H1 (cell line): ENCODE data around the gene KLHL29. TPM values are rescaled to one million over a fixed set of nuclear protein-coding genes. Genes with fewer than 3 reads are reported as not detected.
A peak's percentile ranks its signal among the peaks of the same experiment; 100 is the strongest.

Experiments
- CTCF ChIA-PET: fragments of 300-600 bp; sonication (Branson Sonifier 250); formaldehyde crosslinking; loops from one replicate; lab custom pipeline; 2021; ENCODE audit not compliant: partially characterized antibody; lab: Charles Lee
- POLR2A ChIA-PET: fragments of 300-600 bp; sonication (Branson Sonifier 250); formaldehyde crosslinking; loops from one replicate; lab custom pipeline; 2021; ENCODE audit warnings: inconsistent platforms; ENCODE audit not compliant: partially characterized antibody; lab: Charles Lee
- DNase-seq, 2 experiments: peaks; one replicate each; pipeline versions ENCODE4 v3.0.0 to v3.0.0-alpha.2; 2010 to 2022; ENCODE audit warnings: low spot score in 2 of 2, low read depth in 1 of 2, mixed read lengths in 1 of 2
- FAIRE-seq: peaks from 2 replicates; lab custom pipeline; 2011; peaks lifted over from hg19 to GRCh38; lab: Jason Lieb, UNC
- H2AFZ ChIP-seq: 2 replicates; pipeline ENCODE4 v1.8.1; 2012; ENCODE audit warnings: low read length, inconsistent platforms
- H2AK5ac ChIP-seq: 2 replicates; pipeline ENCODE4 v1.6.1; 2013; ENCODE audit warnings: low read depth, low read length
- H2BK120ac ChIP-seq: replicated peaks from 2 replicates; pipeline ENCODE3; 2013; ENCODE audit warnings: low read depth, low read length, inconsistent platforms
- H2BK12ac ChIP-seq: 2 replicates; pipeline ENCODE4 v1.6.1; 2013; ENCODE audit warnings: low read depth, low read length
- H2BK15ac ChIP-seq: 2 replicates; pipeline ENCODE4 v1.6.1; 2013; ENCODE audit warnings: low read length
- H2BK20ac ChIP-seq: 2 replicates; pipeline ENCODE4 v1.6.1; 2013; ENCODE audit warnings: low read length
- H2BK5ac ChIP-seq: 2 replicates; pipeline ENCODE4 v1.6.1; 2013; ENCODE audit warnings: low read depth, low read length
- H3K14ac ChIP-seq: 2 replicates; pipeline ENCODE4 v1.6.1; 2013; ENCODE audit warnings: inconsistent platforms; ENCODE audit not compliant: insufficient read length
- H3K18ac ChIP-seq: 2 replicates; pipeline ENCODE4 v1.6.1; 2013; ENCODE audit warnings: low read length; ENCODE audit errors: extremely low read depth
- H3K23ac ChIP-seq: 2 replicates; pipeline ENCODE4 v1.6.1; 2013; ENCODE audit warnings: inconsistent platforms; ENCODE audit not compliant: insufficient read length
- H3K23me2 ChIP-seq: 2 replicates; pipeline ENCODE4 v1.6.1; 2013; ENCODE audit warnings: low read depth, low read length
- H3K27ac ChIP-seq: 2 replicates; pipeline ENCODE4 v1.6.1; 2011; ENCODE audit warnings: low read depth, low read length, inconsistent platforms
- H3K27me3 ChIP-seq, 4 experiments: replicated peaks in 1 of 4; 1 replicate in 1 of 4; 2 replicates in 3 of 4; pipeline versions ENCODE4 v1.6.1 to v1.8.1; 2011 to 2013; ENCODE audit warnings: low read length in 3 of 4, mild to moderate bottlenecking in 3 of 4, inconsistent platforms in 2 of 4, mixed read lengths in 2 of 4, moderate library complexity in 1 of 4; ENCODE audit not compliant: control insufficient read depth in 3 of 4, insufficient read depth in 3 of 4; ENCODE audit errors: extremely low read depth in 1 of 4
- H3K36me3 ChIP-seq, 4 experiments: 2 replicates each; pipeline versions ENCODE4 v1.6.1 to v1.8.1; 2011 to 2013; ENCODE audit warnings: mild to moderate bottlenecking in 4 of 4, low read length in 3 of 4, moderate library complexity in 2 of 4, control low read depth in 1 of 4, inconsistent platforms in 1 of 4; ENCODE audit not compliant: insufficient read depth in 4 of 4, control insufficient read depth in 2 of 4
- H3K4ac ChIP-seq: replicated peaks from 2 replicates; pipeline ENCODE3; 2013; ENCODE audit warnings: low read length, low read depth, mixed read lengths, inconsistent platforms; ENCODE audit not compliant: insufficient read length
- H3K4me1 ChIP-seq, 4 experiments: replicated peaks in 1 of 4; 1 replicate in 1 of 4; 2 replicates in 3 of 4; pipeline versions ENCODE4 v1.6.1 to v1.8.1; 2011 to 2013; ENCODE audit warnings: low read length in 3 of 4, inconsistent platforms in 2 of 4, mixed read lengths in 1 of 4; ENCODE audit not compliant: insufficient read depth in 4 of 4, control insufficient read depth in 3 of 4
- H3K4me2 ChIP-seq, 2 experiments: 2 replicates each; pipeline versions ENCODE4 v1.6.1 to v1.8.1; 2011 to 2013; ENCODE audit warnings: low read depth in 2 of 2, low read length in 2 of 2, control low read depth in 1 of 2, inconsistent platforms in 1 of 2, mild to moderate bottlenecking in 1 of 2; ENCODE audit not compliant: insufficient read depth in 1 of 2
- H3K4me3 ChIP-seq, 4 experiments: fragments of 200-600, 300-600 bp in 1 of 4; sonication (generic), shearing (Covaris generic), sonication (Bioruptor Twin) in 1 of 4; 2 replicates each; pipeline versions ENCODE4 v1.5.1 to v1.8.1; 2011 to 2016; ENCODE audit warnings: low read length in 4 of 4, low read depth in 3 of 4, control low read depth in 2 of 4, inconsistent platforms in 2 of 4, mild to moderate bottlenecking in 2 of 4, mixed read lengths in 1 of 4, moderate library complexity in 1 of 4; ENCODE audit not compliant: insufficient read depth in 2 of 4; ENCODE audit errors: extremely low read depth in 1 of 4
- H3K56ac ChIP-seq: replicated peaks from 2 replicates; pipeline ENCODE3; 2013; ENCODE audit warnings: low read depth, mild to moderate bottlenecking, mixed read lengths, low read length, inconsistent platforms; ENCODE audit not compliant: insufficient read length
- H3K79me1 ChIP-seq: 2 replicates; pipeline ENCODE4 v1.6.1; 2013; ENCODE audit warnings: low read depth, low read length, control low read depth
- H3K79me2 ChIP-seq, 2 experiments: 2 replicates each; pipeline versions ENCODE4 v1.6.1 to v1.8.1; 2012 to 2013; ENCODE audit warnings: low read length in 2 of 2, mild to moderate bottlenecking in 2 of 2, inconsistent platforms in 1 of 2; ENCODE audit not compliant: insufficient read depth in 2 of 2, control insufficient read depth in 1 of 2
- H3K9ac ChIP-seq, 4 experiments: replicated peaks in 1 of 4; 1 replicate in 1 of 4; 2 replicates in 3 of 4; pipeline versions ENCODE4 v1.6.1 to v1.8.1; 2011 to 2013; ENCODE audit warnings: low read depth in 3 of 4, low read length in 3 of 4, control low read depth in 2 of 4, mild to moderate bottlenecking in 2 of 4, moderate library complexity in 2 of 4, inconsistent platforms in 1 of 4; ENCODE audit errors: extremely low read depth in 1 of 4
- H3K9me3 ChIP-seq, 2 experiments: 2 replicates each; pipeline versions ENCODE4 v1.6.1 to v1.8.1; 2012 to 2013; ENCODE audit warnings: mild to moderate bottlenecking in 2 of 2, moderate library complexity in 2 of 2, control low read depth in 1 of 2, inconsistent platforms in 1 of 2, low read depth in 1 of 2, low read length in 1 of 2, mixed read lengths in 1 of 2; ENCODE audit not compliant: insufficient read depth in 2 of 2
- H4K20me1 ChIP-seq, 2 experiments: replicated peaks in 1 of 2; 2 replicates each; pipeline versions ENCODE3 to v1.8.1; 2011 to 2013; ENCODE audit warnings: inconsistent platforms in 2 of 2, low read length in 2 of 2, mild to moderate bottlenecking in 1 of 2; ENCODE audit not compliant: insufficient read depth in 2 of 2, control insufficient read depth in 1 of 2
- H4K5ac ChIP-seq: 2 replicates; pipeline ENCODE4 v1.6.1; 2013; ENCODE audit warnings: low read length, low read depth, mixed read lengths, inconsistent platforms; ENCODE audit not compliant: insufficient read length
- H4K8ac ChIP-seq: 2 replicates; pipeline ENCODE4 v1.8.0; 2013; ENCODE audit warnings: mild to moderate bottlenecking, moderate library complexity, low read length, inconsistent platforms; ENCODE audit not compliant: insufficient read depth; ENCODE audit errors: extremely low read depth
- H4K91ac ChIP-seq: replicated peaks from 2 replicates; pipeline ENCODE3; 2013; ENCODE audit warnings: low read length, mixed read lengths, inconsistent platforms; ENCODE audit not compliant: insufficient read length
- GABPA ChIP-seq: IDR thresholded peaks from 2 replicates; pipeline ENCODE4 v1.6.1; 2011; ENCODE audit warnings: mild to moderate bottlenecking, low read length, moderate library complexity, borderline replicate concordance; ENCODE audit not compliant: insufficient read depth
- JUND ChIP-seq: IDR thresholded peaks from 2 replicates; pipeline ENCODE4 v1.6.1; 2011; ENCODE audit warnings: mild to moderate bottlenecking, improper control_type of control experiment, low read length
- KDM1A ChIP-seq: fragments of 200-600, 300-600 bp; sonication (generic); IDR thresholded peaks from 2 replicates; pipeline ENCODE4 v1.7.1; 2016; ENCODE audit warnings: mild to moderate bottlenecking, low read length, borderline replicate concordance
- MAFK ChIP-seq: IDR thresholded peaks from 2 replicates; pipeline ENCODE4 v1.6.1; 2012; ENCODE audit warnings: low read depth, mild to moderate bottlenecking, improper control_type of control experiment, low read length
- POLR2A ChIP-seq, 2 experiments: IDR thresholded peaks; 1 replicate in 1 of 2; 2 replicates in 1 of 2; pipeline ENCODE4 v1.6.1; 2011; ENCODE audit warnings: low read depth in 2 of 2, low read length in 2 of 2, mild to moderate bottlenecking in 2 of 2; ENCODE audit errors: control extremely low read depth in 1 of 2
- SP1 ChIP-seq: IDR thresholded peaks from 2 replicates; pipeline ENCODE4 v1.6.1; 2011; ENCODE audit warnings: low read depth, low read length
- SRF ChIP-seq: IDR thresholded peaks from 2 replicates; pipeline ENCODE4 v1.6.1; 2011; ENCODE audit warnings: mild to moderate bottlenecking, low read depth, low read length, moderate library complexity
- WGBS, 2 experiments: shearing (Covaris generic) in 1 of 2; methylation state at CpG; one replicate each; pipeline versions ENCODE4 v1.1.6 to v1.1.7; 2013 to 2015; ENCODE audit warnings: low lambda C conversion rate in 2 of 2, mixed read lengths in 2 of 2, inconsistent platforms in 1 of 2, low coverage in 1 of 2, missing lambda C conversion rate in 1 of 2; ENCODE audit not compliant: insufficient replicate concordance in 2 of 2, insufficient coverage in 1 of 2, insufficient read length in 1 of 2; ENCODE audit errors: extremely low coverage in 1 of 2, missing lambda C conversion rate in 1 of 2; 5-methylcytosine and 5-hydroxymethylcytosine counted together
- polyA plus RNA-seq, 7 experiments: library from polyadenylated mRNA; depleted of rRNA in 3 of 7; stranded (reverse) in 5 of 7; unstranded in 2 of 7; fragments of >200 nt in 5 of 7; fragments of 200-250 nt in 2 of 7; gene quantifications; 1 replicate in 5 of 7; 2 replicates in 1 of 7; 4 replicates in 1 of 7; pipeline versions ENCODE4 v1.2.1 to v1.2.3, GENCODE V29; 2011 to 2013; ENCODE audit warnings: missing spikeins in 2 of 7, mixed read lengths in 2 of 7
- total RNA-seq: library from RNA; stranded (reverse); fragmentation: NEBNext Ultra II Directional; extraction: Animal tissue kit (Norgen Biotek cat#: 25700); gene quantifications from 2 replicates; pipeline ENCODE4 v1.2.1, GENCODE V29; 2021

KLHL29 gene
- total and polyA plus RNA-seq, 2 of the 8 experiments (the other 6 are each of a cell fraction or from before 2014, with no cell fraction given): 1.1 to 4.7 TPM

DNA sequence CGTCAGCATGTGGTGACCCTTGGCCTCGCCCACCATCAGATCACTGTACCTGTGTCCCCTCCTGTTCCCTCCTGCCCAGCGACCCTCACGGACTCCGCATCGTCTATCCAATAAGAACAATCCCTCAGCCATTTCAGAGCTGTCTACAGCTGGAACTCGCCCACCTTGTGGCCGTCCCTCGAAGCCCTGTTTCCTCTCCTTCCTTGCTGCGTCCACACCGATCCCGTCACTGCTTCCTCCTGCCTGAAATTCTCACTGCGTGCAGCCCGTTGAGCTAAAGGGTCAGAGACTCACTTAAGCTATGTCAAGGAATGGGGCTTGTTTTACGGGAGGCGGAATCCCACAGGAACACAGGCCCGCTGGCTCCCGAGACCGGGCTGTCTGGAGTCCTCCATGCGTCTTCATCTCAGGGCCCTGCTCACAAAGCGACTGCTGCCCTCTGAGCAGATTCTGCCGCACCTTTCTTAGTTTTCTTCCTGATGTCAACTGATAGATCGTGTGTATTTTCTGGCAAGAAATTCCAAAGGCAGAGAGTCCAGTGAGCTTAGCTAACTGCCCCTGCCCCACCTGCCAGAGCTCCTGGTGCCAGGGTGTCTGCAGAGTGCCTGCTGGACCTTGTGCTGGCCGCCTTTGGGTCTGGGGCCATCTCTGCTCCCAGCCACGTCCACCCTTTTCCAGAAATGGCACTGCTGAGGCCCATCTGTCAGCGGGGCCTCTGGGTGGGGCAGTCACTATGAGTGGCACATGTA lies 35.3 kb downstream of the KLHL29 start:
- no peak overlapping the region for H2AK5ac ChIP-seq
- no peak overlapping the region for H2AFZ ChIP-seq
- no peaks in the 10 kb centered on the region for H3K9me3 ChIP-seq
- H4K20me1 ChIP-seq: peaks cover 0 to 11% of the 10 kb centered on the region in 2 experiments
- no peak overlapping the region for H2BK5ac ChIP-seq
- H3K4ac ChIP-seq: no peak overlapping the region
- POLR2A ChIA-PET: no interaction called here
- H3K4me3 ChIP-seq: no peak overlapping the region
- no peak overlapping the region for H3K14ac ChIP-seq
- H2BK20ac ChIP-seq: no peak overlapping the region
- peaks cover 6% of the 10 kb centered on the region; the same call in 1 of the 2 replicates for H3K79me1 ChIP-seq
- H3K4me2 ChIP-seq: no peak overlapping the region
- H4K5ac ChIP-seq: no peak overlapping the region
- H3K4me1 ChIP-seq: peaks cover 0 to 15% (median 8%) of the 10 kb centered on the region in 4 experiments; a peak in 6 of 7 replicates
- H3K18ac ChIP-seq: no peak overlapping the region
- peak overlapping the region; percentile 1 for H4K91ac ChIP-seq
- H2BK12ac ChIP-seq: 0 out of 2 replicates have a peak overlapping the region, but pooled peaks have one; percentile 39
- CTCF ChIA-PET: no interaction called here
- TF ChIP-seq KDM1A (no peak), JUND (no peak), MAFK (no peak), POLR2A (IDR thresholded peaks at IDR 0.05; ENCODE audit: control extremely low read depth in 1 of 2, low read depth in 2 of 2, low read length in 2 of 2) (no peak), SRF (no peak), GABPA (no peak), SP1 (no peak)
- H3K9ac ChIP-seq: no peak overlapping the region
- DNase-seq: peak in 1 of 2 experiments; percentile 41
- no peak for FAIRE-seq
- H3K79me2 ChIP-seq: no peaks in the 10 kb centered on the region
- H3K36me3 ChIP-seq: no peaks in the 10 kb centered on the region
- WGBS, 2 experiments: 94% methylated on average over 26 of the region's 26 CpGs; no CpG with 5 or more reads in 1 of the 2 experiments
- H3K27me3 ChIP-seq: no peaks in the 10 kb centered on the region
- no peak overlapping the region; the same call in 1 of the 2 replicates for H2BK15ac ChIP-seq
- H2BK120ac ChIP-seq: no peak overlapping the region
- no peak overlapping the region; the same call in 1 of the 2 replicates for H4K8ac ChIP-seq
- peaks cover 12% of the 10 kb centered on the region for H3K23me2 ChIP-seq
- H3K23ac ChIP-seq: no peak overlapping the region
- no peak overlapping the region for H3K56ac ChIP-seq
- H3K27ac ChIP-seq: no peak overlapping the region
